MM.1S (cell line): ENCODE data around the gene MACROD2.

Experiments used
- DNase-seq: peaks from one replicate; pipeline ENCODE4 v3.0.0-alpha.2; 2015
- H2AFZ ChIP-seq: fragments of 300-600 bp; sonication (generic); 2 replicates; pipeline ENCODE4 v1.6.0; 2016; ENCODE audit warnings: antibody characterized with exemption, low read length
- H3F3A ChIP-seq: fragments of 300-600 bp; sonication (generic); 2 replicates; pipeline ENCODE4 v1.6.1; 2016; ENCODE audit warnings: mild to moderate bottlenecking, antibody characterized with exemption, low read length, moderate library complexity, mixed read lengths; ENCODE audit not compliant: insufficient read depth
- H3K27ac ChIP-seq: fragments of 300-600 bp; sonication (generic); 2 replicates; pipeline ENCODE4 v1.5.1; 2016; ENCODE audit warnings: mild to moderate bottlenecking, low read length
- H3K27me3 ChIP-seq: fragments of 300-600 bp; sonication (generic); replicated peaks from 2 replicates; pipeline ENCODE4 v1.6.0; 2016; ENCODE audit warnings: low read length; ENCODE audit not compliant: insufficient read depth
- H3K36me3 ChIP-seq: fragments of 300-600 bp; sonication (generic); replicated peaks from 2 replicates; pipeline ENCODE4 v1.6.1; 2016; ENCODE audit warnings: mild to moderate bottlenecking, low read length, mixed read lengths; ENCODE audit not compliant: insufficient read depth
- H3K4me1 ChIP-seq: fragments of 300-600 bp; sonication (generic); 2 replicates; pipeline ENCODE4 v1.6.1; 2016; ENCODE audit warnings: low read length, mixed read lengths
- H3K4me2 ChIP-seq: fragments of 300-600 bp; sonication (generic); 2 replicates; pipeline ENCODE4 v1.6.0; 2016; ENCODE audit warnings: low read depth, low read length
- H3K4me3 ChIP-seq: fragments of 300-600 bp; sonication (generic); 2 replicates; pipeline ENCODE4 v1.5.1; 2016; ENCODE audit warnings: low read length, mixed read lengths
- H3K79me2 ChIP-seq: fragments of 300-600 bp; sonication (generic); 2 replicates; pipeline ENCODE4 v1.6.1; 2016; ENCODE audit warnings: mixed run types, low read length, mixed read lengths
- H3K9ac ChIP-seq: fragments of 300-600 bp; sonication (generic); 2 replicates; pipeline ENCODE4 v1.6.1; 2016; ENCODE audit warnings: low read length, mixed read lengths
- H3K9me2 ChIP-seq: fragments of 300-600 bp; sonication (generic); replicated peaks from 2 replicates; pipeline ENCODE4 v1.6.1; 2016; ENCODE audit warnings: mild to moderate bottlenecking, low read length, mixed read lengths; ENCODE audit not compliant: insufficient read depth
- H3K9me3 ChIP-seq: fragments of 300-600 bp; sonication (generic); replicated peaks from 2 replicates; pipeline ENCODE4 v1.6.1; 2016; ENCODE audit warnings: mild to moderate bottlenecking, low read length, mixed read lengths; ENCODE audit not compliant: insufficient read depth
- H4K20me1 ChIP-seq: fragments of 300-600 bp; sonication (generic); 2 replicates; pipeline ENCODE4 v1.6.1; 2016; ENCODE audit warnings: mild to moderate bottlenecking, low read length, moderate library complexity, mixed read lengths; ENCODE audit not compliant: insufficient read depth
- EZH2 ChIP-seq: fragments of 300-600 bp; sonication (generic); optimal IDR thresholded peaks from 2 replicates; pipeline ENCODE3; 2017; ENCODE audit warnings: low read depth, mild to moderate bottlenecking, antibody characterized with exemption, low read length, mixed read lengths
- EZH2phosphoT487 ChIP-seq: fragments of 300-600 bp; sonication (generic); IDR thresholded peaks from 2 replicates; pipeline ENCODE4 v1.6.1; 2018; ENCODE audit warnings: antibody characterized with exemption, low read length
- TF ChIP-seq, protein P1 (sequence below): fragments of 300-600 bp; sonication (generic); IDR thresholded peaks from 2 replicates; pipeline ENCODE4 v1.5.1; 2016; ENCODE audit warnings: antibody characterized with exemption, low read length, mixed read lengths

The MACROD2 gene

GRCh38 chr20:15166744-15167143 lies 1171.4 kb downstream of the MACROD2 start:
- Histone ChIP-seq H3F3A (peaks cover 6% of the 10 kb centered on the region), H3K4me2 (no peak overlapping the region), H3K36me3 (no peaks in the 10 kb centered on the region), H2AFZ (no peak overlapping the region), H3K9me3 (no peaks in the 10 kb centered on the region), H3K4me1 (peaks cover 16% of the 10 kb centered on the region), H3K4me3 (no peak overlapping the region), H3K27ac (no peak overlapping the region), H3K9ac (no peak overlapping the region), H4K20me1 (no peaks in the 10 kb centered on the region), H3K79me2 (no peaks in the 10 kb centered on the region), H3K27me3 (no peaks in the 10 kb centered on the region), H3K9me2 (no peaks in the 10 kb centered on the region)
- DNase-seq: no peak
- TF ChIP-seq EZH2 (no peak), EZH2phosphoT487 (no peak)
- TF ChIP-seq, protein P1, sequence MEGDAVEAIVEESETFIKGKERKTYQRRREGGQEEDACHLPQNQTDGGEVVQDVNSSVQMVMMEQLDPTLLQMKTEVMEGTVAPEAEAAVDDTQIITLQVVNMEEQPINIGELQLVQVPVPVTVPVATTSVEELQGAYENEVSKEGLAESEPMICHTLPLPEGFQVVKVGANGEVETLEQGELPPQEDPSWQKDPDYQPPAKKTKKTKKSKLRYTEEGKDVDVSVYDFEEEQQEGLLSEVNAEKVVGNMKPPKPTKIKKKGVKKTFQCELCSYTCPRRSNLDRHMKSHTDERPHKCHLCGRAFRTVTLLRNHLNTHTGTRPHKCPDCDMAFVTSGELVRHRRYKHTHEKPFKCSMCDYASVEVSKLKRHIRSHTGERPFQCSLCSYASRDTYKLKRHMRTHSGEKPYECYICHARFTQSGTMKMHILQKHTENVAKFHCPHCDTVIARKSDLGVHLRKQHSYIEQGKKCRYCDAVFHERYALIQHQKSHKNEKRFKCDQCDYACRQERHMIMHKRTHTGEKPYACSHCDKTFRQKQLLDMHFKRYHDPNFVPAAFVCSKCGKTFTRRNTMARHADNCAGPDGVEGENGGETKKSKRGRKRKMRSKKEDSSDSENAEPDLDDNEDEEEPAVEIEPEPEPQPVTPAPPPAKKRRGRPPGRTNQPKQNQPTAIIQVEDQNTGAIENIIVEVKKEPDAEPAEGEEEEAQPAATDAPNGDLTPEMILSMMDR: no peak

GRCh38 chr20:15171016-15171415 lies 1175.7 kb downstream of the MACROD2 start:
- no peaks in the 10 kb centered on the region for H3K36me3 ChIP-seq
- H3F3A ChIP-seq: no peaks in the 10 kb centered on the region
- H3K27ac ChIP-seq: no peak overlapping the region
- DNase-seq: no peak
- no peaks in the 10 kb centered on the region for H3K4me1 ChIP-seq
- no peak overlapping the region for H2AFZ ChIP-seq
- no peak for TF ChIP-seq EZH2
- no peaks in the 10 kb centered on the region for H3K79me2 ChIP-seq
- no peaks in the 10 kb centered on the region for H4K20me1 ChIP-seq
- no peak overlapping the region for H3K9ac ChIP-seq
- H3K9me2 ChIP-seq: no peaks in the 10 kb centered on the region
- no peaks in the 10 kb centered on the region for H3K9me3 ChIP-seq
- no peaks in the 10 kb centered on the region for H3K27me3 ChIP-seq
- H3K4me3 ChIP-seq: no peak overlapping the region
- no peak overlapping the region for H3K4me2 ChIP-seq

- Histone ChIP-seq H3K4me3 (no peak overlapping the region), H3K9me2 (no peaks in the 10 kb centered on the region), H3K9ac (no peak overlapping the region), H3K79me2 (no peaks in the 10 kb centered on the region), H3K36me3 (no peaks in the 10 kb centered on the region), H3K27ac (peak overlapping the region; percentile 23; the same call in 1 of the 2 replicates), H3K4me2 (0 out of 2 replicates have a peak overlapping the region, but pooled peaks have one; percentile 27), H3K27me3 (no peaks in the 10 kb centered on the region), H3K9me3 (no peaks in the 10 kb centered on the region), H3K4me1 (peaks cover 20% of the 10 kb centered on the region), H3F3A (peaks cover 8% of the 10 kb centered on the region), H2AFZ (peak overlapping the region; percentile 34; the same call in 1 of the 2 replicates), H4K20me1 (no peaks in the 10 kb centered on the region)
- no peak for DNase-seq
- TF ChIP-seq EZH2phosphoT487 (no peak), EZH2 (no peak)
- TF ChIP-seq, protein P1: no peak
Observed at GRCh38 chr20:15176929-15177328, 1181.6 kb downstream of the MACROD2 start.

GRCh38 chr20:15178581-15178980 lies 1183.3 kb downstream of the MACROD2 start:
- Histone ChIP-seq H3K27ac (no peak overlapping the region), H3K4me1 (peaks cover 20% of the 10 kb centered on the region), H3K27me3 (no peaks in the 10 kb centered on the region), H2AFZ (no peak overlapping the region), H3K9me2 (no peaks in the 10 kb centered on the region), H3K9me3 (no peaks in the 10 kb centered on the region), H4K20me1 (no peaks in the 10 kb centered on the region), H3K79me2 (no peaks in the 10 kb centered on the region), H3K36me3 (no peaks in the 10 kb centered on the region), H3K4me3 (no peak overlapping the region), H3F3A (peaks cover 8% of the 10 kb centered on the region), H3K9ac (no peak overlapping the region), H3K4me2 (no peak overlapping the region)
- TF ChIP-seq EZH2phosphoT487 (no peak), EZH2 (no peak)
- TF ChIP-seq, protein P1: no peak
- DNase-seq: no peak
